HCT116 (cell line): ENCODE data around the gene CGN. TPM values are rescaled to one million over a fixed set of nuclear protein-coding genes. Genes with fewer than 3 reads are reported as not detected.

ENCODE experiments used
- ATAC-seq: fragments of 200-7000 bp; cut with Tn5 transposase; 2 replicates; pipeline ENCODE4 v1.9.1; 2020; ENCODE audit warnings: mild to moderate bottlenecking, moderate library complexity
- BruUV-seq: library from RNA; stranded (reverse); fragments of 400-500 nt; replicated peaks from 2 replicates; lab custom pipeline; 2021; lab: Mats Ljungman, UMichigan
- CTCF ChIA-PET: fragments of 300-600 bp; sonication (Branson Sonifier 250); formaldehyde crosslinking; loops from one replicate; lab custom pipeline; 2021; ENCODE audit warnings: antibody characterized with exemption; lab: Charles Lee
- POLR2A ChIA-PET: fragments of 300-600, 350-600 bp; sonication (Branson Sonifier 250); formaldehyde crosslinking; loops from one replicate; lab custom pipeline; 2021; ENCODE audit warnings: antibody characterized with exemption; lab: Charles Lee
- RAD21 ChIA-PET, 2 experiments: fragments of 300-600 bp; sonication (Branson Sonifier 250); formaldehyde crosslinking; loops; one replicate each; lab custom pipeline; 2023; ENCODE audit warnings: low total read pairs in 2 of 2; ENCODE audit not compliant: uncharacterized antibody in 2 of 2, unreplicated experiment in 2 of 2, low non-redundant PET in 1 of 2; lab: Charles Lee
- DNase-seq: peaks from one replicate; pipeline ENCODE4 v3.0.0-alpha.2; 2010; ENCODE audit warnings: low read depth, low spot score
- H2AFZ ChIP-seq: fragments of 200-600 bp; shearing (Covaris generic), sonication (generic); 2 replicates; pipeline ENCODE4 v1.6.1; 2017; ENCODE audit warnings: low read depth, mixed run types, mixed read lengths, antibody characterized with exemption, low read length; ENCODE audit not compliant: poor library complexity, severe bottlenecking
- H3K27ac ChIP-seq: 2 replicates; pipeline ENCODE4 v1.5.1; 2012; ENCODE audit warnings: low read depth, low read length
- H3K27me3 ChIP-seq: fragments of 200-600 bp; sonication (generic); 2 replicates; pipeline ENCODE4 v1.6.1; 2016; ENCODE audit warnings: mixed run types, low read length, mixed read lengths; ENCODE audit not compliant: insufficient read depth
- H3K36me3 ChIP-seq, 2 experiments: fragments of 200-500 bp in 1 of 2; fragments of 200-600 bp in 1 of 2; sonication (Bioruptor generic) in 1 of 2; sonication (generic) in 1 of 2; 2 replicates each; pipeline versions ENCODE4 v1.5.1 to v1.6.1; 2014 to 2016; ENCODE audit warnings: low read length in 2 of 2, inconsistent platforms in 1 of 2, mixed read lengths in 1 of 2, mixed run types in 1 of 2; ENCODE audit not compliant: insufficient read depth in 2 of 2, control insufficient read depth in 1 of 2
- H3K4me1 ChIP-seq, 2 experiments: fragments of 200-600 bp in 1 of 2; sonication (generic) in 1 of 2; 2 replicates each; pipeline versions ENCODE4 v1.5.1 to v1.6.1; 2012 to 2017; ENCODE audit warnings: low read length in 2 of 2, inconsistent platforms in 1 of 2, mild to moderate bottlenecking in 1 of 2, mixed read lengths in 1 of 2, mixed run types in 1 of 2, moderate library complexity in 1 of 2; ENCODE audit not compliant: insufficient read depth in 2 of 2, control insufficient read depth in 1 of 2
- H3K4me2 ChIP-seq: fragments of 200-600 bp; sonication (generic); 2 replicates; pipeline ENCODE4 v1.6.1; 2017; ENCODE audit warnings: mixed run types, low read length, mixed read lengths
- H3K4me3 ChIP-seq, 2 experiments: fragments of 200-600 bp in 1 of 2; sonication (generic) in 1 of 2; replicated peaks in 1 of 2; 2 replicates each; pipeline ENCODE4 v1.5.1; 2011 to 2016; ENCODE audit warnings: low read length in 2 of 2, control low read depth in 1 of 2, low read depth in 1 of 2, mild to moderate bottlenecking in 1 of 2, mixed read lengths in 1 of 2, mixed run types in 1 of 2
- H3K79me2 ChIP-seq: fragments of 200-600 bp; sonication (generic); 2 replicates; pipeline ENCODE4 v1.6.1; 2017; ENCODE audit warnings: mild to moderate bottlenecking, mixed run types, low read length, moderate library complexity, mixed read lengths; ENCODE audit not compliant: insufficient read depth
- H3K9ac ChIP-seq: fragments of 200-600 bp; sonication (generic); 2 replicates; pipeline ENCODE4 v1.6.1; 2016; ENCODE audit warnings: low read length, mixed read lengths
- H3K9me2 ChIP-seq: fragments of 200-600 bp; sonication (generic), shearing (Covaris generic); 2 replicates; pipeline ENCODE4 v1.6.1; 2017; ENCODE audit warnings: mixed run types, mild to moderate bottlenecking, moderate library complexity; ENCODE audit not compliant: insufficient read depth
- H3K9me3 ChIP-seq, 2 experiments: fragments of 200-500 bp in 1 of 2; fragments of 200-600 bp in 1 of 2; sonication (Bioruptor generic) in 1 of 2; sonication (generic) in 1 of 2; 2 replicates each; pipeline ENCODE4 v1.6.1; 2014 to 2017; ENCODE audit warnings: low read length in 2 of 2, mixed read lengths in 2 of 2, inconsistent platforms in 1 of 2, low read depth in 1 of 2, mild to moderate bottlenecking in 1 of 2, mixed run types in 1 of 2, moderate library complexity in 1 of 2; ENCODE audit not compliant: control insufficient read depth in 1 of 2, insufficient read depth in 1 of 2
- H4K20me1 ChIP-seq: fragments of 200-600 bp; sonication (generic), shearing (Covaris generic); 2 replicates; pipeline ENCODE4 v1.6.1; 2017; ENCODE audit warnings: mixed run types, mild to moderate bottlenecking, moderate library complexity; ENCODE audit not compliant: insufficient read depth
- CBX3 ChIP-seq: IDR thresholded peaks from 2 replicates; pipeline ENCODE4 v1.6.1; 2012; ENCODE audit warnings: low read depth
- EGR1 ChIP-seq: IDR thresholded peaks from 2 replicates; pipeline ENCODE4 v1.6.1; 2012; ENCODE audit warnings: low read depth
- ELF1 ChIP-seq: IDR thresholded peaks from 2 replicates; pipeline ENCODE4 v1.6.1; 2012; ENCODE audit warnings: low read depth, borderline replicate concordance
- EZH2phosphoT487 ChIP-seq: fragments of 200-600 bp; IDR thresholded peaks from 2 replicates; pipeline ENCODE4 v1.6.1; 2018; ENCODE audit warnings: antibody characterized with exemption, borderline replicate concordance
- MAX ChIP-seq: IDR thresholded peaks from 2 replicates; pipeline ENCODE4 v1.6.1; 2012
- POLR2A ChIP-seq: IDR thresholded peaks from 2 replicates; pipeline ENCODE4 v1.7.0; 2011; ENCODE audit warnings: borderline replicate concordance; ENCODE audit not compliant: insufficient read depth, insufficient read length; ENCODE audit errors: extremely low read depth
- POLR2AphosphoS5 ChIP-seq: IDR thresholded peaks from 2 replicates; pipeline ENCODE4 v1.6.1; 2011; ENCODE audit warnings: mild to moderate bottlenecking, low read depth, low read length, moderate library complexity
- RAD21 ChIP-seq: IDR thresholded peaks from 2 replicates; pipeline ENCODE4 v1.6.1; 2012; ENCODE audit warnings: low read depth, mild to moderate bottlenecking
- REST ChIP-seq: IDR thresholded peaks from 2 replicates; pipeline ENCODE4 v1.6.1; 2012; ENCODE audit warnings: low read depth
- SIN3A ChIP-seq: IDR thresholded peaks from 2 replicates; pipeline ENCODE4 v1.6.1; 2012; ENCODE audit warnings: low read depth
- SP1 ChIP-seq: IDR thresholded peaks from 2 replicates; pipeline ENCODE4 v1.6.1; 2012; ENCODE audit warnings: low read depth
- SRF ChIP-seq: IDR thresholded peaks from 2 replicates; pipeline ENCODE4 v1.6.1; 2012; ENCODE audit warnings: low read depth
- YY1 ChIP-seq: IDR thresholded peaks from 2 replicates; pipeline ENCODE4 v1.6.1; 2011; ENCODE audit warnings: low read length, low read depth, moderate library complexity, mild to moderate bottlenecking; ENCODE audit not compliant: insufficient replicate concordance; ENCODE audit errors: extremely low read depth
- ZBTB33 ChIP-seq: IDR thresholded peaks from 2 replicates; pipeline ENCODE4 v1.6.1; 2011; ENCODE audit warnings: mild to moderate bottlenecking, low read length, moderate library complexity; ENCODE audit not compliant: insufficient replicate concordance; ENCODE audit errors: extremely low read depth
- ZNF274 ChIP-seq: fragments of 200-500 bp; sonication (Bioruptor generic); IDR thresholded peaks from 2 replicates; pipeline ENCODE4 v1.6.1; 2014; ENCODE audit warnings: mild to moderate bottlenecking, low read depth, low read length, inconsistent platforms
- intact Hi-C: fragments of 100-400 bp; cut with micrococcal nuclease; formaldehyde crosslinking; loops from 2 replicates; pipeline ENCODE4 v1.10.0; 2022
- total RNA-seq: library from RNA; stranded (reverse); gene quantifications from one replicate; pipeline ENCODE4 v1.2.1, GENCODE V29; 2021; ENCODE audit not compliant: unreplicated experiment

CGN gene
- total RNA-seq, 1 experiment from 2014 or later, result 19.7 TPM

DNA sequence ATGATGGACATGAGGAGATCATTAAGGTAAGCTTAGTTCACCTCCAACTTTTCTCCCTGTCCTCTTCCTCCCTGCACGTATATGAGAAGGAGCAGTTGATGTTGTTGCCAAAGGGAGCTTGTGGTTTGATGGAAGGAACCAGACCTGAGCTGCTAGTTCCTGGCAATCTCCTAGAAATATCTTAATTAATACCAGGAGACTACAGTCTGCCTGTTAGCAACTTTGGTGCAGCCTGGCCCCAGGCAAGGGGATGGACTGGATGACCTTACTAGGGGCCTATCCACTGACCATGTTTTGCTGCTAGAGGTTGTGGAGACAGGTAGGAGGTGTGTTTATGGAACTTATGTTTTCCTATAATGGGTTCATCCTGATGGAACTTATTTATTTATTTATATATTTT lies 51.5 kb downstream of the CGN start:
- no peak overlapping the region for H3K4me2 ChIP-seq
- no peaks in the 10 kb centered on the region for H3K9me2 ChIP-seq
- H3K9me3 ChIP-seq, result no peaks in the 10 kb centered on the region
- ChIA-PET CTCF (no interaction called here), POLR2A (interaction anchor here (1.3 kb wide), 1 partner anchor 23 kb away, joined by 3 read pairs; the partner anchor contains the start of gene TUFT1), RAD21 (no interaction called here)
- H3K27ac ChIP-seq, result no peak overlapping the region
- intact Hi-C loops, result no loop called here
- no peaks in the 10 kb centered on the region for H3K27me3 ChIP-seq
- no TSS peak for BruUV-seq
- no peaks in the 10 kb centered on the region for H3K4me1 ChIP-seq
- H3K4me3 ChIP-seq, result no peak overlapping the region
- no peak overlapping the region for H2AFZ ChIP-seq
- peaks cover 0 to 5% of the 10 kb centered on the region in 2 experiments; a peak in 1 of 4 replicates for H3K36me3 ChIP-seq
- no peak overlapping the region for H3K9ac ChIP-seq
- no peaks in the 10 kb centered on the region for H3K79me2 ChIP-seq
- TF ChIP-seq POLR2AphosphoS5, result no peak
- no peak for TF ChIP-seq SRF
- no peak for TF ChIP-seq EZH2phosphoT487
- no peak for TF ChIP-seq RAD21
- TF ChIP-seq YY1, result no peak
- TF ChIP-seq CBX3, result no peak
- TF ChIP-seq MAX, result no peak
- no peak for TF ChIP-seq EGR1
- no peak for TF ChIP-seq SP1
- TF ChIP-seq REST, result no peak
- TF ChIP-seq ZBTB33, result no peak
- no peak for TF ChIP-seq SIN3A
- no peak for TF ChIP-seq ELF1
- no peak for TF ChIP-seq ZNF274
- TF ChIP-seq POLR2A, result no peak
- H4K20me1 ChIP-seq, result no peaks in the 10 kb centered on the region
- ATAC-seq, result no peak
- no peak for DNase-seq
